LNCAP (cell line): ENCODE measurements around the gene SPAST.

ENCODE experiments used
- TF ChIP-seq, protein P1 (sequence below): fragments of 450-650 bp; IDR thresholded peaks from 2 replicates; pipeline ENCODE4 v1.5.1; 2017; ENCODE audit warnings: mild to moderate bottlenecking

Gene SPAST

DNA sequence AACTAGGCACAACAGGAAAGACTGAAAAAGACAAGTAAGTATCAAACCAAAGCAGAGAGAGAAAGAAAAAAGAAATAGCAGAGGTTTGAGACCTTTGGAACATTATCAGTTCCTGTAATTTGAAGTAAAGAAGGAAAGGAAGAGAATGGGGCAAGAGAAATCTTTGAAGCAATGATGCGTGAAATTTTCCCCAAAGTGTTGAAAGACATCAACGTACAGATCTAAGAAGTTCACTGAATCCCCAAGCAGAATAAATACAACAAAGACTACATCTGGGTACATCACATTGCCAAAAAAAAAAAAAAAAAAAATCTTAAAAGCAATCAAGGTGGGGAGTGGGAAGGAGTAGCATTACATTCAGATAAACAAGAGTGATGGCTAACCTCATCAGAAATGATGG is 96.3 kb downstream of the SPAST start:
- TF ChIP-seq, protein P1, sequence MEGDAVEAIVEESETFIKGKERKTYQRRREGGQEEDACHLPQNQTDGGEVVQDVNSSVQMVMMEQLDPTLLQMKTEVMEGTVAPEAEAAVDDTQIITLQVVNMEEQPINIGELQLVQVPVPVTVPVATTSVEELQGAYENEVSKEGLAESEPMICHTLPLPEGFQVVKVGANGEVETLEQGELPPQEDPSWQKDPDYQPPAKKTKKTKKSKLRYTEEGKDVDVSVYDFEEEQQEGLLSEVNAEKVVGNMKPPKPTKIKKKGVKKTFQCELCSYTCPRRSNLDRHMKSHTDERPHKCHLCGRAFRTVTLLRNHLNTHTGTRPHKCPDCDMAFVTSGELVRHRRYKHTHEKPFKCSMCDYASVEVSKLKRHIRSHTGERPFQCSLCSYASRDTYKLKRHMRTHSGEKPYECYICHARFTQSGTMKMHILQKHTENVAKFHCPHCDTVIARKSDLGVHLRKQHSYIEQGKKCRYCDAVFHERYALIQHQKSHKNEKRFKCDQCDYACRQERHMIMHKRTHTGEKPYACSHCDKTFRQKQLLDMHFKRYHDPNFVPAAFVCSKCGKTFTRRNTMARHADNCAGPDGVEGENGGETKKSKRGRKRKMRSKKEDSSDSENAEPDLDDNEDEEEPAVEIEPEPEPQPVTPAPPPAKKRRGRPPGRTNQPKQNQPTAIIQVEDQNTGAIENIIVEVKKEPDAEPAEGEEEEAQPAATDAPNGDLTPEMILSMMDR = no peak

DNA sequence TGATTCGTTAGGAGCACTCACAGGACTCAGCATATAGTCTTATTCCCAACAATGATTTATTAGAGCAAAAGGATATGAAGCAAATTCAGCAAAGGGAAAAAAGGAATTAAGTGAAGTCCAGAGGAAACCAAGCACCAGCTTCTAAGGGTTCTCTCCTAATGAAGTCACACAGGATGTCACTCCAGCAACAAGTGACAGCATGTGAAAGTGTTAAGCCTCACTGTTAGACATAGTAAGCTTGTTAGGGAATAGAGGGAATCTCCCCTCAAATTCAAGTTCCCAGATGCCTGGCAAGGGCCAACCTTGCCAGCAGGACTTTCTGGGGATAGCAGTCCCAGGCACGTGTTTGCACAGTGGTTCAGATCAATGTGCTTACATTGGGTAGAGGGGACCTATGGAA is 97.9 kb downstream of the SPAST start:
- TF ChIP-seq, protein P1 = no peak

DNA sequence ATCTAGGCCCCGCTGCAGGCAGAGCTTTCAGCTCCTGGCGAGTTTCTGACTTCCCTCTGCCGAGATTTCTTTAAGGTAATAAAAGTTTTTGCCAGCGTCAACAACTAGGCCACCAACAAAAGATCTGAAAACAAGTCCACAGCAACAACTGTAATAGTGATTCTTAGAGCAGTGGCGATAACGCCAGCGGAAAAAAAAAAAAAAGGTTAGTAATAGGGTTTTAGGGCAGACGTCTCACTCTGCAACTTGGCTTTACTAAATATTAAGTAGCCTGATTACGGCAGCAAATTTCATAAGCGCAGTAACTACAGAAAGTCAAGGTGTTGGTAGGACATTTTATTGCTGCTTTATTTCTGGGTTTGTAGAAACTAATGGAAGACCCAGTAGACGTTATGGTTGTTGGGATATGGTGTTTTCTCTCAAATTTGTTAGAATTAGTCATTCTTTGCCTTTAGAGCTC is 102.8 kb downstream of the SPAST start:
- TF ChIP-seq, protein P1 = no peak

DNA sequence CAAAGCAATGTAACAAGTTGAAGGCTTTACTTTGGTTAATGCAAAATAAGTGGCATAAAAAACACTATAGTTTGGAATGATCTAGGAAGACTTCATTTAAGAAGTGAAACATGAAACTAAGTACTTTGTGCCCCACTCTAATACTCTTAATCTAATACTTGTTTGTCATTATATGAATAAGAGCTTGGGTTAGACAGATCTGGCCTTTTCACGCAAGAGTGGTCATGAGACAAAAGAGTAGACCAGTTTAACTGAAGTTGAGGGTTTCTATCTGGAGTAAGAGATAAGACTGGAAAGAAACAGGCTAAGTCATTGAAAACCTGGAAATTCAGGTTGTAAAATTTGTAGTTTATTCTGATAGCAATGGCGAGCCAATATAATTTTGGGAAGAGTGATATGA is 105.2 kb downstream of the SPAST start:
- TF ChIP-seq, protein P1 = no peak

DNA sequence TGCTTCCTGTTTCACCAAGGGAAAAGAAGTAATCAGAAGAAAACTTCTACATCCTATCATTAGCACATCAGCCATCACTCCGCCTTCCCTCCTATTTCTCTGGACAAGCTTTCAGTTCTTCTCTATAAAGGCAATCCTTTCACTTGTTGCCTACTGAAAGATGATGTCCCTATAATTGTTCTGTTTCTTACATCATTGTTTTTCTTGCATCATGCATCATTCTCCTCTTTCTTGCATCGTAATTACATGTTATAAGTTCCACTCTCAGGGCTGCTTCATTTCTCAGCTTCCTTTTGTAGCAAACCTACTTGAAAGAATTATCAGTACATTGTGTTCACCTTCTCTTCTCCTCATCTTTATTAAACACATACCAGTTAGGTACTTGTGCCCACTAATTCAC is 109.5 kb downstream of the SPAST start:
- TF ChIP-seq, protein P1 = no peak

DNA sequence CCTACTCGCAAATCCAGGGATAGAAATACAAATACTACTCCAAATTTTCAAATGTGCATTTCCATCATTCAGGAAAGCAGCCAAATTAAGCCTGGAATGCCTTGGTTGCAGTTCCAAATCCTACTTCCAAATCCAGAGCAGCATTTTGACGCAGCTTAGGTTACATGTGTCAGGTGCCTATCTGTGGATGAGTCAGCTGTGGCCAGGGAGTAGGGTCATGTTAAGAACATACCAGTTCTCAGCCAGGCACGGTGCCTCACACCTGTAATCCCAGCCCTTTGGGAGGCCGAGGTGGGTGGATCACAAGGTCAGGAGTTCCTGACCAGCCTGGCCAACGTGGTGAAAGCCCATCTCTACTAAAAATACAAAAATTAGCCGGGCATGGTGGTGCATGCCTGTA is 119.3 kb downstream of the SPAST start:
- TF ChIP-seq, protein P1 = no peak

DNA sequence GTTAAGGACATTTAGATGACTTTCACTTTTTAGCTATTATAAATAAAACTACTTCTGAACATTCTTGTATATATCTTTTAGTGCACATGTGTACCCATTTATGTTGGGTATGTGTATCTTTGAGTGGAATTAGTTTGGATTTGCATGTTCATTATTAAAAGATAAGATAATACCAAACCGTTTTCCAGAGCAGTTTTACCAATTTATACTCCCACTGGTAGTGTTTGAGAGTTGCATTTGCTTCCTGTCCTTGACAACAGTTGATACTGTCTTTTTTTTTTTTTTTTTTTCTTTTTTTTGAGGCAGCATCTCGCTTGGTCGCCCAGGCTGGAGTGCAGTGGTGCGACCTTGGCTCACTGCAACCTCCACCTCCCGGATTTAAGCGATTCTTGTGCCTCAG is 125.7 kb downstream of the SPAST start:
- TF ChIP-seq, protein P1 = no peak

DNA sequence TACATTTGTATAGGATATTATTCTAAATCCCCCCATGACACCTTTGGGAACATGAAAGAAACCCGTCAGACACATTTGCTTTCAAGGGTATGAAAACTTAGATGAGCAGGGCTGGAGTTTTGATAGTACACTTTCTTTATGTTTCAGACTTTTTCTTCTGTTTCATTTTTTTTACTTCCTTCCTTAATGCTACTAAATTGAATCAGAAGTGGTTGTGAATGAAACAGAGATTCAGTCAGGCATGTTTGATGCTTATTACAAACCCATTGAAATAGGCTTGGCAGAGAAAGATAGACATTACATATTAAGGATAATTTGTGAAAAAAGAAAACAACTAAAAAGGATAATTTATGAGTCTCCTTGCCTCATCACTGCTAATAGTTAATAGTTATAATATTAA is 129.1 kb downstream of the SPAST start:
- TF ChIP-seq, protein P1 = no peak
